HG02943 (cell line): ENCODE results near the gene RO60.

Source experiments
- ATAC-seq: cut with Tn5 transposase; IDR thresholded peaks from one replicate; pipeline ENCODE4 v1.9.1; 2021; ENCODE audit warnings: mild to moderate bottlenecking, low read depth, moderate library complexity; ENCODE audit not compliant: unreplicated experiment

Gene RO60

GRCh38 chr1:193060406-193060805 lies 994 bp downstream of the RO60 start:
- no peak for ATAC-seq

GRCh38 chr1:193060938-193061337 lies 1.5 kb downstream of the RO60 start:
- ATAC-seq, result no peak

- ATAC-seq, result no peak
These were observed 3.5 kb downstream of the RO60 start for GRCh38 chr1:193062698-193063463.

- ATAC-seq, result no peak
These were observed 6.5 kb downstream of the RO60 start for GRCh38 chr1:193065954-193066353.

GRCh38 chr1:193066606-193067005 lies 7.2 kb downstream of the RO60 start:
- no peak for ATAC-seq

- no peak for ATAC-seq
These were observed 8.6 kb downstream of the RO60 start for GRCh38 chr1:193068013-193068412.

- peak; percentile 49 for ATAC-seq
These were observed 10.5 kb downstream of the RO60 start for GRCh38 chr1:193069748-193070385.

GRCh38 chr1:193070386-193070753 lies 11.0 kb downstream of the RO60 start:
- ATAC-seq, result peak; percentile 57

- peak; percentile 52 for ATAC-seq
These were observed 11.5 kb downstream of the RO60 start for GRCh38 chr1:193070942-193071341.

- ATAC-seq, result no peak
These were observed 18.6 kb downstream of the RO60 start for GRCh38 chr1:193077991-193078390.

- no peak for ATAC-seq
These were observed 19.8 kb downstream of the RO60 start for GRCh38 chr1:193079187-193079586.

- peak; percentile 90 for ATAC-seq
These were observed 24.1 kb downstream of the RO60 start for GRCh38 chr1:193083365-193084088.

GRCh38 chr1:193085263-193085662 lies 25.9 kb downstream of the RO60 start:
- no peak for ATAC-seq

GRCh38 chr1:193086342-193086741 lies 26.9 kb downstream of the RO60 start:
- ATAC-seq, result no peak

GRCh38 chr1:193087893-193088292 lies 28.5 kb downstream of the RO60 start:
- ATAC-seq, result no peak

- ATAC-seq, result no peak
These were observed 31.5 kb downstream of the RO60 start for GRCh38 chr1:193090865-193091264.

GRCh38 chr1:193094112-193094511 lies 34.7 kb downstream of the RO60 start:
- no peak for ATAC-seq

- no peak for ATAC-seq
These were observed 43.2 kb downstream of the RO60 start for GRCh38 chr1:193102662-193103061.

GRCh38 chr1:193103759-193104501 lies 44.5 kb downstream of the RO60 start:
- ATAC-seq, result no peak

GRCh38 chr1:193104502-193104906 lies 45.1 kb downstream of the RO60 start:
- ATAC-seq, result peak; percentile 40
